C4-2B (cell line): ENCODE results near the gene TCEAL3.
"Not testable (repeated sequence)": the region's sequence is repeated elsewhere in the genome, so short reads cannot be mapped to it uniquely, and the experiment has no call there.

Experiments used
- ZFX ChIP-seq: fragments of 450-650 bp; IDR thresholded peaks from 2 replicates; pipeline ENCODE4 v1.6.1; 2017
- TF ChIP-seq, protein P1 (sequence below): fragments of 450-650 bp; conservative IDR thresholded peaks from 2 replicates; pipeline ENCODE4 v1.5.1; 2017; ENCODE audit warnings: mild to moderate bottlenecking

DNA sequence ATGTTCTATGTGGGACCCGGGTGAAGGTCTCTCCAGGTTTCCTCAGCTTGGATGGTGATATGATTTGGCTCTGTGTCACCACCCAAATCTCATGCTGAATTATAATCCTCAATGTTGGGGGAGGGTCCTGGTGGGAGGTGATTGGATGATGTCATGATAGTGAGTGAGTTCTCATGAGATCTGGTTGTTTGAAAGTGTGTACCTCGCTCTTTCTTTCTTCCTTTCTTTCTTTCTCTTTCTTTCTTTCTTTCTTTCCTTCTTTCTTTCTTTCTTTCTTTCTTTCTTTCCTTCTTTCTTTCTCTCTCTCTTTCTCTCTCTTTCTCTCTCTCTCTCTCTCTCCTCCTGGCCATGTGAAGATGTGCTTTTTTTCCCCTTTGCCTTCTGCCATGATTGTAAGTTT lies 51.7 kb downstream of the TCEAL3 start:
- TF ChIP-seq, protein P1, sequence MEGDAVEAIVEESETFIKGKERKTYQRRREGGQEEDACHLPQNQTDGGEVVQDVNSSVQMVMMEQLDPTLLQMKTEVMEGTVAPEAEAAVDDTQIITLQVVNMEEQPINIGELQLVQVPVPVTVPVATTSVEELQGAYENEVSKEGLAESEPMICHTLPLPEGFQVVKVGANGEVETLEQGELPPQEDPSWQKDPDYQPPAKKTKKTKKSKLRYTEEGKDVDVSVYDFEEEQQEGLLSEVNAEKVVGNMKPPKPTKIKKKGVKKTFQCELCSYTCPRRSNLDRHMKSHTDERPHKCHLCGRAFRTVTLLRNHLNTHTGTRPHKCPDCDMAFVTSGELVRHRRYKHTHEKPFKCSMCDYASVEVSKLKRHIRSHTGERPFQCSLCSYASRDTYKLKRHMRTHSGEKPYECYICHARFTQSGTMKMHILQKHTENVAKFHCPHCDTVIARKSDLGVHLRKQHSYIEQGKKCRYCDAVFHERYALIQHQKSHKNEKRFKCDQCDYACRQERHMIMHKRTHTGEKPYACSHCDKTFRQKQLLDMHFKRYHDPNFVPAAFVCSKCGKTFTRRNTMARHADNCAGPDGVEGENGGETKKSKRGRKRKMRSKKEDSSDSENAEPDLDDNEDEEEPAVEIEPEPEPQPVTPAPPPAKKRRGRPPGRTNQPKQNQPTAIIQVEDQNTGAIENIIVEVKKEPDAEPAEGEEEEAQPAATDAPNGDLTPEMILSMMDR, result not testable (repeated sequence)
- TF ChIP-seq ZFX, result not testable (repeated sequence)
